ENCODE data around the gene PROSER3. TPM values are rescaled to one million over a fixed set of nuclear protein-coding genes. Genes with fewer than 3 reads are reported as not detected.
A peak's percentile ranks its signal among the peaks of the same experiment; 100 is the strongest.

PROSER3 gene
- total RNA-seq, 1 donor from 2014 or later, result 41.7 TPM

DNA sequence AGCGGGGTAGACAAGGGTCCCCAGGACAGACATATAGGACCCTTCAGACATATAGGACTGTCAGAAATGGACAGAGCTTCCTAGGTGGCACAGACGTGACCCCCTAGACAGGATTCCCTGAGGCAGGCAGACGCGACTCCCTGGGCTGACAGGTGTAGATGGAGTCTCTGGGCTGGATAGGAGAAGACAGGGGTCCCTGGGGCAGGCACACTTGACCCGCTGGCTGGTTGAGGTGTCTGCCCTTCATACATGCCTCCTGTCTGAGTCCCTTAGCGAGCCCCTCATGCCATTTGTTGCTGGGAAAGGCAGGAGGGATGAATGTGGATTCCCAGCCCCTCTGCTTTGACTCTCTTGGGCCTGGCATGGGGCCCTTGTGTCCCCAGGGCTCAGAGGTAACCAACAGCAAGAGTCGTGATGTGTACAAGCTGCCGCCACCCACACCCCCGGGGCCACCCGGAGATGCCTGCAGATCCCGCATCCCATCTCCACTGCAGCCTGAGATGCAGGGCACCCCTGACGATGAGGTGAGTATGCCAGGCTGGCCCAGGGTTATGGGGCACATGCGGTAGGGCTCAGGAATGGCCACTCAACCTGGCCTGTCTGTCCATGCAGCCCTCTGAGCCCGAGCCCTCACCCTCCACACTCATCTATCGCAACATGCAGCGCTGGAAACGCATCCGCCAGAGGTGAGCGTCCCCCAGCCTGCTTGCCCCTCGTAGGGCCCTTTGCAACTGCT is 4.2 kb upstream of the PROSER3 start:
- Mint-ChIP-seq H3K27me3 (ENCODE audit: unreplicated experiment) (peaks cover 21% of the 10 kb centered on the region), H3K36me3 (ENCODE audit: unreplicated experiment) (no peaks in the 10 kb centered on the region), H3K4me1 (ENCODE audit: low read depth, unreplicated experiment) (peaks cover 15% of the 10 kb centered on the region), H3K9me3 (ENCODE audit: unreplicated experiment) (peaks cover 16% of the 10 kb centered on the region), H3K4me3 (ENCODE audit: unreplicated experiment) (no peak overlapping the region), H3K27ac (ENCODE audit: unreplicated experiment) (no peak overlapping the region)
- TF ChIP-seq, protein P1, sequence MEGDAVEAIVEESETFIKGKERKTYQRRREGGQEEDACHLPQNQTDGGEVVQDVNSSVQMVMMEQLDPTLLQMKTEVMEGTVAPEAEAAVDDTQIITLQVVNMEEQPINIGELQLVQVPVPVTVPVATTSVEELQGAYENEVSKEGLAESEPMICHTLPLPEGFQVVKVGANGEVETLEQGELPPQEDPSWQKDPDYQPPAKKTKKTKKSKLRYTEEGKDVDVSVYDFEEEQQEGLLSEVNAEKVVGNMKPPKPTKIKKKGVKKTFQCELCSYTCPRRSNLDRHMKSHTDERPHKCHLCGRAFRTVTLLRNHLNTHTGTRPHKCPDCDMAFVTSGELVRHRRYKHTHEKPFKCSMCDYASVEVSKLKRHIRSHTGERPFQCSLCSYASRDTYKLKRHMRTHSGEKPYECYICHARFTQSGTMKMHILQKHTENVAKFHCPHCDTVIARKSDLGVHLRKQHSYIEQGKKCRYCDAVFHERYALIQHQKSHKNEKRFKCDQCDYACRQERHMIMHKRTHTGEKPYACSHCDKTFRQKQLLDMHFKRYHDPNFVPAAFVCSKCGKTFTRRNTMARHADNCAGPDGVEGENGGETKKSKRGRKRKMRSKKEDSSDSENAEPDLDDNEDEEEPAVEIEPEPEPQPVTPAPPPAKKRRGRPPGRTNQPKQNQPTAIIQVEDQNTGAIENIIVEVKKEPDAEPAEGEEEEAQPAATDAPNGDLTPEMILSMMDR (IDR thresholded peaks at IDR 0.05; ENCODE audit: partially characterized antibody, unreplicated experiment), result no peak
- no peak for DNase-seq

DNA sequence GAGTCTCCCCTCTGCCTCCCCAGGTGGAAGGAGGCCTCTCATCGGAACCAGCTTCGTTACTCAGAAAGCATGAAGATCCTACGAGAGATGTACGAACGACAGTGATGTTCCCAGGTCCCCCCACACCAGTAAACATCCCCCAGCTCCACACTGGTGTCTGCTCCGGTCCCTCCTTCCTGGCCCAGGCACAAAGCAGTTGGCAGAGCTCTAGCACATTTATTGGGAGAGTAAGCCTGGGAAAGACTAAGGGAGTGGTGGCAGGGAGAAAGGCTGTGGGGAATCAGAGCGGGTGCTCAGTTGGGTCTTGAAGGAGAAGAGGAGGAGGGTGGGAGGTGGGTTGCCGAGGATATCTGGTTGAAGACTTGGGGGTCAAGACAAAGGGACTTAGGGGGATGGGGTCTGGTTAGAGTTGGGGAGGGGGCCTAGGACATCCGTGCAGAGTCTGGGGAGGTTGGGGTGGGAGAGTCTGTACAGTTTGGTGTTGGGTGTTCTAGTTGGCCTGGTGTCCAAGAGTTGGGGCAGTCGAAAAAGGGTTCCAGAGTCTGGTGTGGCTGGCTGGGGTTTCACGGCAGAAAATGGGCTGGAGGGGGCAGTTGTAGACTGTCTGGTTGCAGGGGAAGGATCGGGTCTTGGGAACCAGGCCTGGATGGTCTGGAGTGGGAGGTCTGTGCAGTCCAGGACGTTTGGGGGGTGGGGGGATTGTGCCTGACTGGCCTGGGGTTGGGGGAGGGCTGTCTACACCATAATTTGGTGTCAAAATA is 3.4 kb upstream of the PROSER3 start:
- Mint-ChIP-seq H3K9me3 (ENCODE audit: unreplicated experiment) (peaks cover 13% of the 10 kb centered on the region), H3K36me3 (ENCODE audit: unreplicated experiment) (no peaks in the 10 kb centered on the region), H3K27me3 (ENCODE audit: unreplicated experiment) (peaks cover 21% of the 10 kb centered on the region), H3K4me1 (ENCODE audit: low read depth, unreplicated experiment) (peaks cover 14% of the 10 kb centered on the region), H3K4me3 (ENCODE audit: unreplicated experiment) (peak overlapping the region; percentile 70), H3K27ac (ENCODE audit: unreplicated experiment) (peak overlapping the region; percentile 23)
- TF ChIP-seq, protein P1 (IDR thresholded peaks at IDR 0.05; ENCODE audit: partially characterized antibody, unreplicated experiment), result no peak
- DNase-seq, result no peak

DNA sequence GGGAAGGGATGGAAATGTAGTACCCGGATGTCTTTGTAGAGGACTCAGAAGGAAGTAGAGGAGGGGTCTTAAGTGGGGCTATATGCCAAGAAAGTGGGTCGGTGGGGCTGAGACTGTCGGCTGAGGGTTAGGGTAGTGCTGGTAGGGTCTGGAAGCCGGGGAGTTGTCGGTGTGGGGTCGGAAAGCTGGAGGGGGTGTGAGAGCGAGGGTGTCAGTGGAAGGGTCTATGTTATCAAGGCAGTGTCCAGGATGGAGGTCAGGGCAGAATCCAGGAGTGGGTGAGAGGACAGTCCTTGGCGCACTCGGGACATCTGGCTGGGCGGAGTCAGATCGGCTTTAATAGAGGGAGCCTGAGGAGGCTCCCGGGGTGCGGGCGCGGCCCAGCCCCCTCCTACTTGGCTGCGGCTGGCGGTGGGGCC is 2.8 kb upstream of the PROSER3 start:
- DNase-seq, result no peak
- peak overlapping the region; percentile 70 for H3K4me3 Mint-ChIP-seq (ENCODE audit: unreplicated experiment)
- H3K36me3 Mint-ChIP-seq (ENCODE audit: unreplicated experiment), result no peaks in the 10 kb centered on the region
- TF ChIP-seq, protein P1 (IDR thresholded peaks at IDR 0.05; ENCODE audit: partially characterized antibody, unreplicated experiment), result no peak
- peak overlapping the region; percentile 23 for H3K27ac Mint-ChIP-seq (ENCODE audit: unreplicated experiment)
- peaks cover 13% of the 10 kb centered on the region for H3K9me3 Mint-ChIP-seq (ENCODE audit: unreplicated experiment)
- peaks cover 14% of the 10 kb centered on the region for H3K4me1 Mint-ChIP-seq (ENCODE audit: low read depth, unreplicated experiment)
- H3K27me3 Mint-ChIP-seq (ENCODE audit: unreplicated experiment), result peaks cover 18% of the 10 kb centered on the region

- Mint-ChIP-seq H3K9me3 (ENCODE audit: unreplicated experiment) (peaks cover 13% of the 10 kb centered on the region), H3K27ac (ENCODE audit: unreplicated experiment) (peak overlapping the region; percentile 67), H3K4me1 (ENCODE audit: low read depth, unreplicated experiment) (peaks cover 14% of the 10 kb centered on the region), H3K4me3 (ENCODE audit: unreplicated experiment) (peak overlapping the region; percentile 84), H3K36me3 (ENCODE audit: unreplicated experiment) (no peaks in the 10 kb centered on the region), H3K27me3 (ENCODE audit: unreplicated experiment) (peaks cover 18% of the 10 kb centered on the region)
- DNase-seq, result no peak
- TF ChIP-seq, protein P1 (IDR thresholded peaks at IDR 0.05; ENCODE audit: partially characterized antibody, unreplicated experiment), result no peak
Observed at GRCh38 chr19:35755550-35756376, 2.2 kb upstream of the PROSER3 start.

Measured in glutamatergic neuron (in vitro differentiated cells).